ENCODE results near the gene GPATCH2L.

GRCh38 chr14:76259029-76259735, 107.5 kb downstream of the GPATCH2L start:
- TF ChIP-seq CTCF (IDR thresholded peaks at IDR 0.05) (no peak), EP300 (IDR thresholded peaks at IDR 0.05) (no peak), POLR2A (IDR thresholded peaks at IDR 0.05; ENCODE audit: low read depth) (no peak)

Data from esophagus muscularis mucosa (tissue), 4 donors.